IPS-20b (cell line): ENCODE measurements around the gene MADD.

ENCODE experiments used
- H3K27ac ChIP-seq: one replicate; pipeline ENCODE4 v1.5.1; 2013; ENCODE audit warnings: low read length
- H3K27me3 ChIP-seq: 2 replicates; pipeline ENCODE4 v1.6.1; 2013; ENCODE audit warnings: mild to moderate bottlenecking, low read length, inconsistent platforms; ENCODE audit not compliant: insufficient read depth
- H3K36me3 ChIP-seq: 2 replicates; pipeline ENCODE4 v1.6.1; 2013; ENCODE audit warnings: low read depth, mild to moderate bottlenecking, inconsistent platforms, low read length, moderate library complexity; ENCODE audit not compliant: insufficient read depth
- H3K4me1 ChIP-seq: 2 replicates; pipeline ENCODE4 v1.6.1; 2013; ENCODE audit warnings: mild to moderate bottlenecking, control low read depth, inconsistent platforms, low read length, moderate library complexity; ENCODE audit not compliant: insufficient read depth
- H3K4me3 ChIP-seq: 2 replicates; pipeline ENCODE4 v1.5.1; 2013; ENCODE audit warnings: mild to moderate bottlenecking, low read length, inconsistent platforms
- H3K9ac ChIP-seq: 2 replicates; pipeline ENCODE4 v1.6.1; 2013; ENCODE audit warnings: low read depth, mild to moderate bottlenecking, inconsistent platforms, low read length, moderate library complexity
- H3K9me3 ChIP-seq: 2 replicates; pipeline ENCODE4 v1.6.1; 2013; ENCODE audit warnings: mild to moderate bottlenecking, low read depth, low read length, inconsistent platforms; ENCODE audit not compliant: insufficient read depth

Gene MADD

DNA sequence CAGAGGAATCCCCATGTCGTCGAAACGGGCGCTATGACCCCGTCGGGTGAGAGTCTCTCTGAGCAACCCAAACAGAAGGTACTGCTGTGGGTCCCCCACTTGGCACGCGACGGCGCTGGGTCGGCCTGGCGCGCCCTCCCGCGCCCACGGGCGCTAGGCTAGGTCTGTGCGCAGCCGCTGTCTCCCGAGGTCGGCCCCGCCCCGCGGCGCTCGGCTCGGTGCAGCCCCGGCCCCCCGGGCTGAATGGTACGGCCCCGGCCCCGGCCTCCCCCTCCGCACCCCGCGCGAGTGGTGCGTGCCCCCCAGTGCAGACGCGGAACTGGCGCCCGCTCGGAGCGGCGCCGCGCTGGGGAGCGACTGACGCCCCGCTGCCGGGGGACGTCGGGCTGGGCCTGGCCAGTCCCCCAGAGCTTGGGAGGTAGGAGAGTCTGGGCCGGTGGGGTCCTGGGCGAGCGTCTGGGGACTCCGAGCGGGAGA, at the start of gene MADD:
TSS of gene MADD (plus strand) at position 305 of the 477 bp plus-strand sequence.
- H3K4me1 ChIP-seq = peaks cover 16% of the 10 kb centered on the region

GRCh38 chr11:47220401-47220821, 49.5 kb upstream of the MADD start:
- Histone ChIP-seq H3K9me3 (no peaks in the 10 kb centered on the region), H3K27ac (no peak overlapping the region), H3K4me1 (peaks cover 10% of the 10 kb centered on the region), H3K36me3 (peaks cover 38% of the 10 kb centered on the region), H3K4me3 (no peak overlapping the region), H3K9ac (no peak overlapping the region), H3K27me3 (no peaks in the 10 kb centered on the region)

More for the DNA sequence above, at the start of gene MADD:
- peak within 1 kb of the TSS; percentile 77; the same call in 1 of the 2 replicates for H3K9ac ChIP-seq
- H3K27ac ChIP-seq = peak within 1 kb of the TSS; percentile 64
- H3K36me3 ChIP-seq = peaks cover 6% of the 10 kb centered on the region
- H3K4me3 ChIP-seq = peak within 1 kb of the TSS; percentile 79
- H3K9me3 ChIP-seq = no peaks in the 10 kb centered on the region
- H3K27me3 ChIP-seq = no peaks in the 10 kb centered on the region

DNA sequence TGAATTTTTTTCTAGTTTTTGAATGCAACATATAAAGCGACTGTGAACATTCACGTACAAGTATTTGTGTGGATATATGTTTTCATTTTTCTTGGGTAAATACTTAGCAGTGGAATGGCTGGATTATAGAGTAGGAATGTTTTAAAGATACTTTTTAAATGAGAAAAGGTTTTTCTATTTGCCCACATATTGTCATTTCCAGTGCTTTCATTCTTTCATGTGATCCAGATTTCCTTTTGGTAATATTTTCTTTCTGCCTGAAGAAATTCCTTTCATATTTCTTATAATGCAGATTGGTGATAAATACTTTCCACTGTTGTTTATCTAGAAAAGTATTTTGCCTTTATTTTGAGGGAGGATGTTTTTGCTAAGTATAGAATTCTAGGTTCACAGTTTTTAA, 47.2 kb upstream of the MADD start:
- Histone ChIP-seq H3K4me1 (no peaks in the 10 kb centered on the region), H3K9ac (no peak overlapping the region), H3K27ac (no peak overlapping the region), H3K4me3 (no peak overlapping the region), H3K36me3 (peaks cover 55% of the 10 kb centered on the region), H3K27me3 (no peaks in the 10 kb centered on the region), H3K9me3 (no peaks in the 10 kb centered on the region)

- no peak overlapping the region for H3K4me3 ChIP-seq
- H3K9me3 ChIP-seq = no peaks in the 10 kb centered on the region
- H3K27ac ChIP-seq = no peak overlapping the region
- peaks cover 41% of the 10 kb centered on the region for H3K36me3 ChIP-seq
- no peak overlapping the region for H3K9ac ChIP-seq
- no peaks in the 10 kb centered on the region for H3K4me1 ChIP-seq
- no peaks in the 10 kb centered on the region for H3K27me3 ChIP-seq
Observed at GRCh38 chr11:47225552-47226400, 44.2 kb upstream of the MADD start.

GRCh38 chr11:47229161-47229560, 40.8 kb upstream of the MADD start:
- H3K36me3 ChIP-seq = peaks cover 30% of the 10 kb centered on the region
- H3K9ac ChIP-seq = no peak overlapping the region
- no peak overlapping the region for H3K27ac ChIP-seq
- no peaks in the 10 kb centered on the region for H3K27me3 ChIP-seq
- no peaks in the 10 kb centered on the region for H3K4me1 ChIP-seq
- H3K9me3 ChIP-seq = no peaks in the 10 kb centered on the region
- H3K4me3 ChIP-seq = no peak overlapping the region

DNA sequence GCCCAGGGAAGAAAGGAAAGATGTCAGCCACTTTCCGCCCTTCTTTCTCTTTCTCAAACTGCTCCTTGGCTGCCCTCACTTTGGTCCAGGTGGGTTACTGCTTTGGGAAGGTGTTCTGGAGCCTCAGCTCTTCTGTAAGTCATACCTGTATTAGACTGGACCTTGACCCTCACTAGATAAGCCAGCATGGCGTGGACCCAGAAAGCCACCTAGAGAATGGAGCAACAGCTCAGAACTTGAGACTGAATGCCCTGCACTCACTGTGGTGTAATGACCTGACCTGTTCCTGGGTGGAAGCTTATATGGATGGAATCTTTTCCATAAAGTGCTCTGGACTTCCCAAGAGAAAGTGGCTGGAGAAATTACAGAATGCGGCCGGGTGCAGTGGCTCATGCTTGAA, 36.9 kb upstream of the MADD start:
- Histone ChIP-seq H3K4me1 (no peaks in the 10 kb centered on the region), H3K9ac (no peak overlapping the region), H3K9me3 (no peaks in the 10 kb centered on the region), H3K36me3 (peaks cover 36% of the 10 kb centered on the region), H3K27ac (no peak overlapping the region), H3K27me3 (no peaks in the 10 kb centered on the region), H3K4me3 (no peak overlapping the region)

GRCh38 chr11:47233989-47234668, 35.8 kb upstream of the MADD start:
- Histone ChIP-seq H3K4me1 (no peaks in the 10 kb centered on the region), H3K27me3 (no peaks in the 10 kb centered on the region), H3K9me3 (no peaks in the 10 kb centered on the region), H3K36me3 (peaks cover 43% of the 10 kb centered on the region), H3K4me3 (no peak overlapping the region), H3K9ac (no peak overlapping the region), H3K27ac (no peak overlapping the region)

DNA sequence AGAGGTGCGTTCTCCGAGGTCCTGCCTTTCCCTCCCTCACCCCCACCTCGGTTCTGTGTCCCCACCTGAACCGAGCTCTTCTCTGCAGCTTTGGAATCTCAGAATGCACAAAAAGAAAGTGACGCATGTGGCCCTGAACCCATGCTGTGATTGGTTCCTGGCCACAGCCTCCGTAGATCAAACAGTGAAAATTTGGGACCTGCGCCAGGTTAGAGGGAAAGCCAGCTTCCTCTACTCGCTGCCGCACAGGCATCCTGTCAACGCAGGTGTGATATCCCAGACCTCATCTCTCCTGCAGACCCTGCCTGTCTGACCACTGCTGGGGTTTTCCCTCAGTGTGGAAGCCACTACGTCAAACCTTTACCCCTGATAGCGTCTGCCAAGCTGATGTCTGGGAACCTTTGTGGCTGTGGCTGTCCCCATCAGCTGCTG, 35.2 kb upstream of the MADD start:
- H3K36me3 ChIP-seq = peaks cover 49% of the 10 kb centered on the region
- no peak overlapping the region for H3K27ac ChIP-seq
- no peaks in the 10 kb centered on the region for H3K27me3 ChIP-seq
- no peak overlapping the region for H3K4me3 ChIP-seq
- no peak overlapping the region for H3K9ac ChIP-seq
- H3K4me1 ChIP-seq = no peaks in the 10 kb centered on the region
- H3K9me3 ChIP-seq = no peaks in the 10 kb centered on the region

- no peak overlapping the region for H3K27ac ChIP-seq
- H3K4me1 ChIP-seq = no peaks in the 10 kb centered on the region
- no peaks in the 10 kb centered on the region for H3K27me3 ChIP-seq
- H3K9me3 ChIP-seq = no peaks in the 10 kb centered on the region
- H3K36me3 ChIP-seq = peaks cover 54% of the 10 kb centered on the region
- H3K4me3 ChIP-seq = no peak overlapping the region
- H3K9ac ChIP-seq = no peak overlapping the region
Observed at GRCh38 chr11:47235163-47235562, 34.8 kb upstream of the MADD start.

DNA sequence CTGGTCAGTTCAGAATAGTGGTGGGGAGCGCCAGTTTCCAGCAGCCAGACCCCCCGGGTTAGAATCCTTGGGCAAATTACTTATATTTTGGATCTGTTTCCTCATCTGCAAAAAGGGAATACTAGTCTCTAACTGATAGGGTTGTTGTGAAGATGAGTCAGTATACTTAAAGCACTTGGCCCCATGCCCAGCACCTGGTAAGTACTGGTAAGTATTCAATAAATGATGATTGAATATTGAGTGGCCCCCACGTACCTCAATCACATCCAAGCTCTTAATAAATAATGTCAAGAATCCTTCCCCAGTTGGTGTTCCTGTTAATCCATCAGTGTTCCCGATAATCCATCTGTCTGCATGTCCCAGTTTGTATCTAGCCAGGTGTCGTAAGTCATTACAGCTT, 33.5 kb upstream of the MADD start:
- Histone ChIP-seq H3K27ac (no peak overlapping the region), H3K36me3 (peaks cover 58% of the 10 kb centered on the region), H3K27me3 (no peaks in the 10 kb centered on the region), H3K9me3 (no peaks in the 10 kb centered on the region), H3K4me1 (no peaks in the 10 kb centered on the region), H3K9ac (no peak overlapping the region), H3K4me3 (no peak overlapping the region)

GRCh38 chr11:47239852-47240251, 30.1 kb upstream of the MADD start:
- Histone ChIP-seq H3K27me3 (no peaks in the 10 kb centered on the region), H3K4me3 (no peak overlapping the region), H3K36me3 (peaks cover 71% of the 10 kb centered on the region), H3K9me3 (no peaks in the 10 kb centered on the region), H3K27ac (no peak overlapping the region), H3K4me1 (no peaks in the 10 kb centered on the region), H3K9ac (no peak overlapping the region)

DNA sequence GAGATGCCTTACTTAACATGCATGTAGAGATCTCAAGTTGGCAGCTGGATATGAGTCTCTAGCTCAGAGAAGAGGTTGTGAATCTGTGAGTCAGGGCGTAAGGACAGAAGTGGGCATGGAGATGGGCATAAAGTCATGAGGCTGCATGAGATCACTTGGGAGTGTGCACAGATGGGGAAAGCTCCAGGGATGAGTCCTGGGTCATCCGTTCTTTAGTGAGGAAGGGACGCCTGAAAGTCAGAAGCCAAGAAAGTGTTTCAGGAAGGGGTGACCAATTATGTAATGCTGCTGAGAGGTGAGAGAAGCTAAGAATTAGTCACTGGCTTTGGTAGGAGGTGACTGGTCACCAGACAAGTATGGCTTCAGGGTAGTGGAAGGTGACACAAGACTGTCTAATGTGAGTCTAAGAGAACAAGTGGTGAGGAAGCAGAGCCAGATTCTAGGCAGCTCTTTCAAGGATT, 28.1 kb upstream of the MADD start:
- Histone ChIP-seq H3K27me3 (no peaks in the 10 kb centered on the region), H3K27ac (no peak overlapping the region), H3K9me3 (no peaks in the 10 kb centered on the region), H3K4me3 (no peak overlapping the region), H3K36me3 (peaks cover 72% of the 10 kb centered on the region), H3K4me1 (no peaks in the 10 kb centered on the region), H3K9ac (no peak overlapping the region)
